HEK293 (cell line): ENCODE measurements around the gene R3HDM4.

Source experiments
- REST ChIP-seq: fragments of 450-650 bp; formaldehyde crosslinking; IDR thresholded peaks from 2 replicates; pipeline ENCODE4 v1.5.1; 2016; ENCODE audit warnings: missing biosample characterization, missing genetic modification characterization
- SALL2 ChIP-seq: fragments of 450-650 bp; formaldehyde crosslinking; IDR thresholded peaks from 2 replicates; pipeline ENCODE4 v1.5.0; 2017; ENCODE audit warnings: missing biosample characterization, mild to moderate bottlenecking, missing genetic modification characterization, borderline replicate concordance
- TCF7L2 ChIP-seq: IDR thresholded peaks from 2 replicates; pipeline ENCODE4 v1.6.1; 2011; ENCODE audit warnings: low read depth, mild to moderate bottlenecking, inconsistent platforms, low read length, moderate library complexity, borderline replicate concordance
- ZBTB44 ChIP-seq: fragments of 450-650 bp; IDR thresholded peaks from 2 replicates; pipeline ENCODE4 v1.5.1; 2018; ENCODE audit warnings: missing biosample characterization, mild to moderate bottlenecking, missing genetic modification characterization
- ZNF302 ChIP-seq: fragments of 450-650 bp; formaldehyde crosslinking; IDR thresholded peaks from 2 replicates; pipeline ENCODE4 v1.5.1; 2016; ENCODE audit warnings: missing biosample characterization, missing genetic modification characterization, low read depth
- ZNF660 ChIP-seq: fragments of 450-650 bp; IDR thresholded peaks from 2 replicates; pipeline ENCODE4 v1.5.1; 2018; ENCODE audit warnings: missing biosample characterization, mild to moderate bottlenecking, missing genetic modification characterization
- ZNF791 ChIP-seq: fragments of 450-650 bp; formaldehyde crosslinking; IDR thresholded peaks from 2 replicates; pipeline ENCODE4 v1.5.1; 2016; ENCODE audit warnings: missing biosample characterization, missing genetic modification characterization
- TF ChIP-seq, protein P1 (sequence below): fragments of 450-650 bp; formaldehyde crosslinking; IDR thresholded peaks from 2 replicates; pipeline ENCODE4 v1.5.1; 2016; ENCODE audit warnings: missing biosample characterization, missing genetic modification characterization

DNA sequence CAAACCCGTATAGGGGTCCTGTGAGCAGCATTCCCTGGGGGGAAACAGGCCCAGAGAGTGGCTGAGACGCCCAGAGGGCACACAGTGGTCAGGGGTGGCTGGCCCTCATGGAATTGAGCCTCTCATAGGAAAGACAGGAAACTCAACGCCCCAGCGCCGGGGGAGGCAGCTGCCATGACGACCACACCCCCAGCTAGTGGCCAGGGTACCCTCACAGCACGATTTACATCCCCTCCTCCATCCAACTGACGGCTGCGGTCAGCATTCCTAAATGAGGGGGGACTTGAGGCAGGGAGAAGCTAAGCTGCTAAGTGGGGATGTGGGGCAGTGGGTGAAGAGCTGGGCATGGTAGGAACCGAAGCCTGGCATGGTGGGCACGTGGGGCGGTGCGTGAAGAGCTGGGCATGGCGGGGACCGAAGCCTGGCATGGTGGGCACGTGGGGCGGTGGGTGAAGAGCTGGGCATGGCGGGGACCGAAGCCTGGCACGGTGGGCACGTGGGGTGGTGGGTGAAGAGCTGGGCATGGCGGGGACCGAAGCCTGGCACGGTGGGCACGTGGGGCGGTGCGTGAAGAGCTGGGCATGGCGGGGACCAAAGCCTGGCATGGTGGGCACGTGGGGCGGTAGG lies 30.0 kb downstream of the R3HDM4 start:
- TF ChIP-seq TCF7L2 (no peak), ZNF302 (tag by site-specific recombination) (no peak), ZBTB44 (tag by site-specific recombination) (no peak), ZNF791 (tag by site-specific recombination) (no peak), ZNF660 (tag by site-specific recombination) (no peak), REST (tag by site-specific recombination) (no peak), SALL2 (tag by site-specific recombination) (no peak)
- TF ChIP-seq, protein P1, sequence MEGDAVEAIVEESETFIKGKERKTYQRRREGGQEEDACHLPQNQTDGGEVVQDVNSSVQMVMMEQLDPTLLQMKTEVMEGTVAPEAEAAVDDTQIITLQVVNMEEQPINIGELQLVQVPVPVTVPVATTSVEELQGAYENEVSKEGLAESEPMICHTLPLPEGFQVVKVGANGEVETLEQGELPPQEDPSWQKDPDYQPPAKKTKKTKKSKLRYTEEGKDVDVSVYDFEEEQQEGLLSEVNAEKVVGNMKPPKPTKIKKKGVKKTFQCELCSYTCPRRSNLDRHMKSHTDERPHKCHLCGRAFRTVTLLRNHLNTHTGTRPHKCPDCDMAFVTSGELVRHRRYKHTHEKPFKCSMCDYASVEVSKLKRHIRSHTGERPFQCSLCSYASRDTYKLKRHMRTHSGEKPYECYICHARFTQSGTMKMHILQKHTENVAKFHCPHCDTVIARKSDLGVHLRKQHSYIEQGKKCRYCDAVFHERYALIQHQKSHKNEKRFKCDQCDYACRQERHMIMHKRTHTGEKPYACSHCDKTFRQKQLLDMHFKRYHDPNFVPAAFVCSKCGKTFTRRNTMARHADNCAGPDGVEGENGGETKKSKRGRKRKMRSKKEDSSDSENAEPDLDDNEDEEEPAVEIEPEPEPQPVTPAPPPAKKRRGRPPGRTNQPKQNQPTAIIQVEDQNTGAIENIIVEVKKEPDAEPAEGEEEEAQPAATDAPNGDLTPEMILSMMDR (tag by site-specific recombination) = no peak
